Astrocyte of the hippocampus (primary cell): Measurements from ENCODE around the gene CC2D1B.
"Not testable (repeated sequence)": the region's sequence is repeated elsewhere in the genome, so short reads cannot be mapped to it uniquely, and the experiment has no call there.

Experiments
- DNase-seq: peaks from one replicate; pipeline ENCODE4 v3.0.0; 2011; ENCODE audit warnings: low read depth, low spot score

CC2D1B gene, protein sequence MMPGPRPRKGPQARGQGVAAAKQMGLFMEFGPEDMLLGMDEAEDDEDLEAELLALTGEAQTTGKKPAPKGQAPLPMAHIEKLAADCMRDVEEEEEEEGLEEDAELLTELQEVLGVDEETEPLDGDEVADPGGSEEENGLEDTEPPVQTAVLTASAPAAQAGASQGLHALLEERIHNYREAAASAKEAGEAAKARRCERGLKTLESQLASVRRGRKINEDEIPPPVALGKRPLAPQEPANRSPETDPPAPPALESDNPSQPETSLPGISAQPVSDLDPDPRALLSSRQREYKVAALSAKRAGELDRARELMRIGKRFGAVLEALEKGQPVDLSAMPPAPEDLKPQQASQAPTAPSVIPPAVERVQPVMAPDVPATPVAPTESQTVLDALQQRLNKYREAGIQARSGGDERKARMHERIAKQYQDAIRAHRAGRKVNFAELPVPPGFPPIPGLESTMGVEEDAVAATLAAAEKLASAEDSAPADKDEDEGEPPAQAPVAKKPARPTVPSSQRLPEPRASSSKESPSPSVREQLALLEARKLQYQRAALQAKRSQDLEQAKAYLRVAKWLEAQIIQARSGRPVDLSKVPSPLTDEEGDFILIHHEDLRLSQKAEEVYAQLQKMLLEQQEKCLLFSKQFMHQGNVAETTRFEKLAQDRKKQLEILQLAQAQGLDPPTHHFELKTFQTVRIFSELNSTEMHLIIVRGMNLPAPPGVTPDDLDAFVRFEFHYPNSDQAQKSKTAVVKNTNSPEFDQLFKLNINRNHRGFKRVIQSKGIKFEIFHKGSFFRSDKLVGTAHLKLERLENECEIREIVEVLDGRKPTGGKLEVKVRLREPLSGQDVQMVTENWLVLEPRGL

DNA sequence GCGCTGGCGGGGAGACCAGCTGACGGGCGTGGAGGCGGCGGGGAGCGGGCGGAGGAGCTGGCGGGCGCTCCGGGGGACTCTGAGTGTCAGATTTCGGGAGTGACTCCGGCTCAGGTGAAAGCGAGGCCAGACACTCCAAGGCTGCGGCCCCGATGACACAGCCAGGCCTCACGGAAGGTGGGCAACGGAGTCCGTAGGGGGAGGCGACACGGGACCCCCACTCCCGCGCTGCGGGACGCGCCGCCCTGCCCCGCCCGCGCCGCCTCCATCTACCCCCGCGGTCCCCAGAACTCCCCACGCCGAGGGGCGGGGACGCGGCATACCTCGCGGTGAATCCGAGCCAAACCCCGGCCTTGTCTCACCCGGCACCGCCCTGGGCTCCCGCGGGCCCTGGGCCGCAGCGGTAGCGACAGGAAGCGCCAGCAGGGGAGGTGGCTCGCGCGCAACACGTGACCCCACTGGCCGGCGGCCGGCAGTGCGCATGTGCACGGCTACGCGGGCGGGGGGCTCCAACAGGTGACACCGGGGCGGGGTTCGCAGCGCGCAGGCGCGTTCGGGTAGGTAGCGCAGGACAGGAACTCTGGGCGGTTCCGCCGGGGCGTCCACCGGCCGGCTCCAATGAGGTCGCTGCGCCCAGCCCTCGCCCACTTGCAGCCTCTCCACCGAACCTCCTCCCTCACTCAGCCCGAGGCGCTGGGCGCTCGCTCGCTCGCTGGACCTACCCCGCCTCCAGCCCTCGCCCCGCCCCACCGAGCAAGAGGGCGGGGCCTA is at the start of gene CC2D1B:
Gene CC2D1B, minus strand, starts transcription at position 460 of the 771 bp plus-strand sequence. CDS start 1,585 bp downstream, outside the sequence.
- DNase-seq = peak; percentile 99

DNA sequence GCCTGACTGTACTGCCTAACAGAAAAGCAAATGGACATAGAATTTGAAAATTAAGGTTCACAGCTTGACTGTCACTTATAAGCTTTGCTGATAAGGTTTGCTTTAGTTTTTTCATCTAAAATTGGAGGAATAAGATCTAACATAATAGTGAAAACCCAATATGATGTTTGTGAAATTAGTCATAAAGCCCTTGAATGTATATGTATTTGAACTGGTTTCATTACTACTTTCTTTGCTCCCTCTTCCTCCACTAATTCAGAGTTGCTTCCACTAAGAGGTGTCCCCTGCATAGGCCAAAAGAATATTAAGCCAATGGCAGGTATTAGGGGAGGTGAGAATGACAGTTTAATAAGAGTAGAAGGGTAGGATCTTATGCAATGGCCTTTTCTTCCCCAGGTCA is 48.9 kb upstream of the CC2D1B start:
- no peak for DNase-seq

DNA sequence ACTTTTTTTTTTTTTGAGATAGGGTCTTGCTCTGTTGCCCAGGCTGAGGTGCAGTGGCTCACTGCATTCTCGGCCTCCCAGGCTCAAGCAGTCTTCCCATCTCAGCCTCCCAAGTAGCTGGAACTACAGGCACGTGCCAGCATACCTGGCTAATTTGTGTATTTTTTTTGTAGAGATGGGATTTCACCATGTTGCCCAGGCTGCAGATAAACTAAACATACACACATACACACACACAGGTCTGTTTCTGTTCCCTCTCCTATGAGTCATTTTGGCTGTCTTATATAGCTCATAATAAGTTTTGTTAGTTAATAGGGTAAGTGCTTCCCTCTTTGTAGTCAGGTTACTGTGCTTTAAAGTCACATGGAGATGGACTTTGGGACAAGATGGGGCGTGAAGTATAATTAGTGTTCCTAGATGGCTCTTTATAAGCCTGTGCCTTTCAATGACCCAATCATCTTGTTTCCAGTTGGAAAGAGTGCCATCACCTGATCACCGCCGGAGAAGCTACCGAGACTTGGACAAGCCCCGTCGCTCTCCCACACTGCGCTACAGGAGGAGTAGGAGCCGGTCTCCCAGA is 47.5 kb upstream of the CC2D1B start:
- no peak for DNase-seq

DNA sequence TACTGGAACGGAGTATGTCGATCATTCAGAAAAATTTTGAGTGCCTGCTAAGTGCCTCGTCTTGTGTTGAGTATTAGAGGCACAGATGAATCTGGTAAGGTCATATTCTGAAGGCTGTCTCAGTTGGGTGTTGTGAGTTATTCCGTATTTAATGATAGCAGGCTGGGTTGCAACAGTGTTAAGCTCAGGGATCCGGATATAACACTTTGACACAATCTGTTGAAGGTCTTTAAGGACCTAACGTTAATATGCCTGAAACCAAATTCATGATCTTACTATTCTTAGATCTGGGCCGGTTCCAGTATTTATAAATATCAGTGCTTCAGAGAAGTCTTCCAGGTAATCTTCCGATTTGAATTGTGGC is 39.0 kb upstream of the CC2D1B start:
- DNase-seq = no peak

DNA sequence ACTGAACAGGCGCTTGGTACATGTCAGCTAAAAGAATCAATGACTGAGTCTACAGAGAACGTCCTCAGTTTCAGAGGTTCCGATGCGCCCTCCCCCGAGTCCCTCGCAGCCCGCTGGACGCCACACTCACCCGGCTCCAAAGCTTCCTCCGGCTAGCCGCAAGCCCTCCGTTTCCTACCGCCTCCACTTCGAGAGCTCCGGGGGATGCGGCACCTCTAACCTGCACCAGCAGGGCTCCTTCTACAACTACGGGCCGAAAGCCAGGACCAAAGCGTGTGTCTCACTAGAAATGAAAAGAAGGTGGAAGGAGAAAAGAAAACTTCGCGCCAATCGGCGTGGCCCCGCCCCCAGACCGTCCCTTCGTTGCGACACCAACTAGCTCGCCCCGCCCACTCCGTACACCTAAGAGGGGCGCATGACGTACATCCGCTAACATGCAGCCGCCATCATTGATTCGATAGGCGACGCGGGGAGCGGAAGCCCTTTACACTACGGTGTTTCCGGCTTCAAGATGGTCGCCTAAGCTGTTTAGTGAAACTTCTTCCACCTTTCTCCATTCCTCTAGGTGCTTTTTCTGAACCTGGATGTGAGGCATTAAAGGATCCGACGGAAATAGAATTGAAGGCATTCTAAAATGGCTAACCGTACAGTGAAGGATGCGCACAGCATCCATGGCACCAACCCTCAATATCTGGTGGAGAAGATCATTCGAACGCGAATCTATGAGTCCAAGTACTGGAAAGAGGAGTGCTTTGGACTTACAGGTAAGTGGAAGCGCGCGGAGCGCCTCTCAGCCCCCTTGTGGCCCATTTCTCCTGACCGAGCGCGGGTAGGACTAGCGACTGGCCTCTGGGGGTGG is 38.3 kb upstream of the CC2D1B start, which contains the start of the genes ORC1 and PRPF38A:
Gene ORC1, minus strand, starts transcription at position 308 of the 859 bp plus-strand sequence. CDS start 2,200 bp downstream, outside the sequence.
Gene PRPF38A, plus strand, starts transcription at position 487 of the 859 bp plus-strand sequence. Its CDS starts 148 bp downstream, at position 635.
- peak; percentile 99 for DNase-seq

DNA sequence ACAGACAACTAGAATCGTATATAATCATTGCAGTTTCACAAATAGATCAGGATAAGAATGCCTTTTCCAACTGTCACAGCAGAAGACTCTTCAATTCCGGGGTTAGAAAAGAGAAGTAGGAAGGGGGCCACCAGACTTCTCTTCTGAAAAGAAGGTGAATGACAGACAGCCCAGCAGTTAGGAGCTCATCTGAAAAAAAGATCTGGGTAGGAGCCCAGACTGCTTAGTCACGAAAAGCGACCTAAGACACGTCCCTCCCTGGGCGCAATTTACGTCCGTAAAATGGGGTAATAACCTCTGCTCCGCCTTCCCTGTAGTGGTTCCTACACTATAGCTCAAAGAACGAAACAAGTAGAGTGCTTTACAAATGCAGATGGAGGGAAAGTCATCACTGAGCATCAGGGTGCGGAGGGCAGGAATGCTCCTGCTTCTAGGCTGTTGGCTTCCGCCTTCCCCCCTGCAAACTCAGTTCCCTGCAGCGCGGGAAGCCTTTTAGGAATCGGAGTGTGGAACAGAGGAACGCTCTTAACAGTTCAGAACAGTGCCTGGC is 37.6 kb upstream of the CC2D1B start:
- peak; percentile 72 for DNase-seq

DNA sequence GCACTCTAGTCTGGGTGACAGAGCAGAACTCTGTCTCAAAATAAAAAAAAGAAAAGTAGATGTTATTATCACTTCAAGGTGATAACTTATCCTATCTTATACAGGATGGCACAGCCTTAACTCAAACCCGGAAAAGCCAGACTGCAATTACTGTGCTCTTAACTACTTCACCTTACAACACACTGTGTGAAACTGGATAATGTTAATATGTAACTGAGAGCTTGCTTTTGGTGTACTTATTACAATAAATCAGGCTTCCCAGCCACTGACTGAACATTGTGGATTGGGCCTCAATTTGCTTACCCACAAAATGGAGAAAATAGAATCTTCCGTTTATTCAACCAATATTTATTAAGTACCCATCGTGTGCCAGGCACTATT is 36.8 kb upstream of the CC2D1B start:
- DNase-seq = no peak

DNA sequence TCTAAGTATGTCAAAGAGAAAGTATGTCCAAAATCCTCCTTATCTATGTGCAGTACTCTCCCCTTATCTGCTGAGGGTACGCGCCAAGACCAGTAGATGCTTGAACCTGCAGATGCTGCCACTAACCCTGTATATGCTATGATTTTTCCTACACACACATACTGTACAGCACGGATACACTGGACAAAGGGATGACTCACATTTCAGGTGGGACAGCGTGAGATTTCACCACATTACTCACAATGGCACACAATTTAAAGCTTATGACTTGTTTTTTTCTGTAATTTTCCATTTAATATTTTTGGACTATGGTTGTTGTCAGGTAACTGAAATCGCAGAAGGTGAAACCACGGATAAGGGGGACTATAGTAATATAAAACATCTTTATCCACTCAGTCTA is 34.1 kb upstream of the CC2D1B start:
- DNase-seq = no peak

DNA sequence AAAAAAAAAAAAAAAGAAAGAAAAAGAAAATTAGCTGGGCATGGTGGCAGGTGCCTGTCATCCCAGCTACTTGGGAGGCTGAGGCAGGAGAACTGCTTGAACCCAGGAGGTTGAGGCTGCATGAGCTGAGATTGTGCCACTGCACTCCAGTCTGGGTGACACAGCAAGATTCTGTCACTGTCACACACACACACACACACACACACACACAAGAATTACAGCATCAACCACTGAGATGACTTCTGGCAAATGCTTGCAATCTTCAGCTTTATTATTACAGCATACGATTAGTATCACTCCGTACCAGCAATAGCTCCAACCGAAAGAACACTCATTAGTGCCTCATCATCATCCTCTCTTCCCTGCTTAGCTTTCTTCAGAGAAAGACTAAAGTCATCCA is 33.6 kb upstream of the CC2D1B start:
- no peak for DNase-seq

DNA sequence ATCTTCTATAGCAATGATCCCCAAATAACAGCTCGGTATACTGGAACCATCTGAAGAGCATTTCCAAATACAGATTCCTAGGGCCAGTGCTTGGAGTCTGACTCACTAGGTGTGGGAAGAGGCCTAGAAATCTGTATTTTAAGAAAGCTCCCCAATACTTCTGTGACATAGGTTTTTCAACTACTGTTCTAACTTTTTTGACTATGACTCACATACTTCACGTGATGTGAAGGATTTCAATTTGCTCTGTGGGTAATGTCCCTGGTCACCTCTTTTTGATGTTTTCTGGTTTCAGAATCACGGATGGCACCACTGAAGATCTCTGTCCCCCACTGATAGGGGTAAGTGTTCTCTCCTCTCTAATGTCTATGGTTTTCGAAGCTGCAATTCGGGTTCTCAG is 27.2 kb upstream of the CC2D1B start:
- no peak for DNase-seq

DNA sequence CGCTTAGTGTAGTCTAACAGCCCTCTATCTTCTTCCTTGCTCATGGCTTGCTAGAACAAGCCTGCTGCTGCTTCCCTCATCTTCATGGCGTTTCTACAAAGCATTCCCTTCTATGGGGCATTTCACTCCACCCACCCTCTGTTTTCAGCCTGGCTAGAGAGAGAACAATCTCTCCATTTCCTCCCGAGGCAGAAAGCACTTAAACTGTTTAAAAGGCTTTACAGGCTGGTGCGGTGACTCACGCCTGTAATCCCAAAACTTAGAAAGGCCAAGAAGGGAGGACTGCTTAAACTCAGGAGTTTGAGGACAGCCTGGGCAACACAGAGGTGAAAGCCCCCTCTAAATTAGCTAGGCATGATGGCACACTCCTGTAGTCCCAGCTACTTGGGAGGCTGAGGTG is 20.5 kb upstream of the CC2D1B start:
- DNase-seq = peak; percentile 15

DNA sequence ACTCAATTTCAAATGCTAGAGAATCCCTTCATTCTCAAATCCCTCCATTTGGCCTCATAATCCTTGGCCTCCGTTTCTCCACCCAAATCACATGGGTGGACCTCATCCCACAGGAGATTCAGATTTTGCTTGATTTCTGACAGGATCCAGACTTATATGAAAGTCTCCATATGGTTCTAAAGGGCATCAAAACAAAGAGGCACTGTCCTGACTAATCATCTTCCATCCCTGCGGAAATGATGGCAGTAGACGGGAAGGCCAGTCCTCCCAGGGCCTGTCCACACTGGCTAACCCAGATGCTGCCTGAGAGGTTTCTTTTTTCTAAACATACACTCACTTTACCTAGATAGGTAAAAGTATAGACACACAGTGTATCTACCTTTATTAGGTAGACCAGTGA is 19.4 kb upstream of the CC2D1B start:
- DNase-seq = no peak

DNA sequence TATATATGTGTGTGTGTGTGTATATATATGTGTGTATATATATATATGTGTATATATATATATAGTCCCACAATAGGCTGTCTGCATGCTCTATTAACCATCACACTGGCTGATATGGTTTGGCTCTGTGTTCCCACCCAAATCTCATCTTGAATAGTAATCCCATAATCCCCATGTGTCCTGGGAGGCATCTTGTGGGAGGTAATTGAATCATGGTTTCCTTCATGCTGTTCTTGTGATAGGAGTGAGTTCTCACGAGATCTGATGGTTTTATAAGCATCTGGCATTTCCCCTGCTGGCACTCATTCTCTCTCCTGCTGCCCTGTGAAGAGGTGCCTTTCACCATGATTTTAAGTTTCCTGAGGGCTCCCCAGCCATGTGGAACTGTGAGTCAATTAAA is 3.8 kb upstream of the CC2D1B start:
- DNase-seq = not testable (repeated sequence)

DNA sequence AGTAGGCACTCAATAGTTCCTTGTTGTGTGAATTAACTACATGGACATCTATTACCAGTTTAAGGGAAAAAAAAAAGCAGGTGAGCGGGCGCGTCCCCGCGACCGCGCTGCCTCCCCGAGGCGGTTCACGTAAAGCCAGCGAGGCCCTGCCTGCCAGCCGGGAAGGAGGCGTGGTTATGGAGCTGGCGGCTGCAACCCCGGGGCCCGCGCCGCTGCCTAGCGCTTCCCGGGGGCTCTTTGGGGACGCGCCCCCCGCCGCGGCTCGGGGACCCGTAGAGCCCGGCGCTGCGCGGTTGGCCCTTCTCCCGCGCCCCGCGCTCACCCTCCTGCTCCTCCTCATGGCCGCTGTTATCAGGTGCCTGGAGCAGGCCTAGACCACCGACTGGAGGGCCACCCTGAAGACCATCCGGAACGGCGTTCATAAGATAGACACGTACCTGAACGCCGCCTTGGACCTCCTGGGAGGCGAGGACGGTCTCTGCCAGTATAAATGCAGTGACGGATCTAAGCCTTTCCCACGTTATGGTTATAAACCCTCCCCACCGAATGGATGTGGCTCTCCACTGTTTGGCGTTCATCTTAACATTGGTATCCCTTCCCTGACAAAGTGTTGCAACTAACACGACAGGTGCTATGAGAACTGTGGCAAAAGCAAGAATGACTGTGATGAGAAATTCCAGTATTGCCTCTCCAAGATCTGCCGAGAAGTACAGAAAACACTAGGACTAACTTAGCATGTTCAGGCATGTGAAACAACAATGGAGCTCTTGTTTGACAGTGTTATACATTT is 2.6 kb upstream of the CC2D1B start:
- DNase-seq = peak; percentile 76

DNA sequence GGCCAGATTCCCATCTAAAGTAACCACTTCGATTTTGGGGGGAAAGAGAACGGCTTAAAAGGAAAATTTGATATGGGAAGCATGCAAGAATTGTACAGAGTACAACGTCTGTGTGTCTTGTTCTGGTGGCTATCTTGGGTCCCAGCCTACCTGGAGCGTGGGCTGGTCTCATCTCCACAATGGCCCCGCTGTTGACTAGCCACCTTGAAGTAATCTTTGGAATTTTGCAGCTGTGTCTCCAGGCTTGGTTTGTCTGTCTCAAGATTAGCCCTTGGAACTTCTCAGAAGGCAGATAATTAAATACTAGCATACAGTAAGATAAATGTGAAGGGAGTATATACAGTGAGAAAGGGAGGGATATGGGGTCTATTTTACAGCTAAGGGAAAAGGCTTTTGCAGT is 1.3 kb upstream of the CC2D1B start:
- no peak for DNase-seq

DNA sequence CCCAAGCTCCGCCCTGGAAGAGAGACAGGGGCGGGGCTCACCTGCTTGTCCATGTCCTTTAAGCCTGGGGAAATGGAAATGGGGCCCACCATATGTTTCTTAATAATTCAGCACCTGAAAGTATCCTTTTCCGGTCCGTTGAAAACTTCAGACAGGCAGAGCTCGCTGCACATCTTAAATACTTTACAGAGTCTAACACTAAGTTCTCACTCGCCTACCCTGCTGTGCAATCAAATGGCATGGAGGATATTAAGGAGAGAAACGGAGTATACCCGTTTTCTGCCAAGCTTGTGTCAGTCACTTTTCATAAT is 467 bp upstream of the CC2D1B start:
- DNase-seq = no peak

DNA sequence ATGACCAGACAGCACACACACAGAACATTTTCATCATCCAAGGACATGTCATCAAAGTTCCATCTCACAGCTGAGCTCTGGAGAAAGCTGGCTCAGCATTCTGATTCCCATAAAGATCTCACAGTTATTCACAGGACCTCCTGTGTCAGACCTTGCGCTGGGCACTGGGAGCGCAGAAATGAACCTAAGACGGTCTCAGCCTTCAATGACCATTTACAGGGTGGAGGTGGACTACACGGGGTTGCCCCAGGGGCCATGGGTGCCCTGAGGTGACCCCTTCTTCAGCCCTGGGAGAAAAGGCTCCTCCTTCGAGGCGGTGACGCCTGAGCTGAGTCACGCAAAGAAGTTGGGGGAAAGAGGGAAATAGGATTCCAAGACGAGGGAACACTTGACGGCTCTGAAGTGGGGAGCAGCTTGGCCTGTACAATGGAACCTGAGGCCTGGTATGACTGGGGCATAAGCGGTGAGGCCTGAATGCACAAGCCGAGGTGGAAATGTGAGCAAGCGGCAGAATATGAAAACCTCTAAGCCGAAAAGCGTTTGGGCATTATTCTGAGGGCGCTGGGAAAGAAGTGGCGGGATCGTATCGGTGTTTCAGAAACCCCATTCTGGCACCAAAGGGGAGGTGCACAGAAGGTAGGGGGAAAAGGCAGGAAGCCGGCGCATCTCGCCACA is 797 bp downstream of the CC2D1B start:
- peak; percentile 77 for DNase-seq

DNA sequence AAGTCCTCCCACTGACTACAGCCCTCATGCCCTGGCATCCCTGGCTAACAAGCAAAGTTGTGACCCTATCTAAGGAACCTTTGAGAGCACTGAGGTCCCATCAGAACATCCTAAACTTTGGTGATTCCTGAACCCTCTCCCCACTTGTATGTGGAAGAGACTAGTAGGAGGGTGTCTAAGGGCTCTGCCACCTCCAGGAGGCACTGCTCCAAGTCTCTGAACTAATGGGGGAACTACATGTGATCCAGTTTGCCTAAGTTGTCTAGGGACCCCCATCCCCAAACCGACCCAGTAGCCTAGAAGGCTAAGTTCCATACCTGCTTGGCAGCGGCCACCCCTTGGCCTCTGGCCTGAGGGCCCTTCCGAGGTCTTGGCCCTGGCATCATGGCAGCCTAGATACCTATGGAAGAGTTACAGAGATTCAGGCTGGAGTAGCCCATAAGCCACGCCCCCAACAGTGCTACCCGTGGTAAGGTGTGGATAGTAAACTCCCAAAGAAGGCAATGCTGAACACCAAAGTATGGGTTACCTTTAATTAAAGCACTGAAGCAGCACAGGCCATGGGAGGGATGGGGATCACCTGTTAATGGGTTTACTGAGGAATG is 1.7 kb downstream of the CC2D1B start:
- DNase-seq = no peak

DNA sequence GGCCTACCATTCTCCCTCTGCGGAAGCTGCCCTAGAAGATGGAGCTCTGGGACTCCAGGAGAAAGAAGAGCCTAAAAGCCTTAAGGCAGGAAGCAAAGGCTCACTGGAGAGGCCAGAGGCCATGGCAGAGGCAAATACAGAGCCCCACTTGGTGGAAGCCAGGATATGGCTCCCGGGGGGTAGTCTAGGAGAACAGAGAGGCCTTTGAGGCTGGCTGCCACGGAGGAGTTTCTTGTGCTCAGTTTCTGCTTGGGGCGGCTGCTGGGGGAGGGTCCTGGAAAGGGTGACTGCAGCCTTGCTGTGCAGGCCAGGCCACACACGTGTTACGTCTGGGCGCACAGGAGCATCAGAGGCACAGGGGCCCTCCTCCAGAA is 5.4 kb downstream of the CC2D1B start:
- DNase-seq = no peak
